Activated naive CD8-positive, alpha-beta T cell treated with anti-CD3 and anti-CD28 coated beads for 36 hours (primary cell): ENCODE data around the gene GOLT1A. TPM values are rescaled to one million over a fixed set of nuclear protein-coding genes. Genes with fewer than 3 reads are reported as not detected.

ENCODE experiments used
- DNase-seq: peaks from one replicate; pipeline ENCODE4 v3.0.0; 2021
- H3K27ac Mint-ChIP-seq: one replicate; pipeline ENCODE4 v1.8.0; 2022; ENCODE audit warnings: mild to moderate bottlenecking, moderate library complexity, mixed read lengths
- H3K27me3 Mint-ChIP-seq: one replicate; pipeline ENCODE4 v1.8.0; 2022; ENCODE audit warnings: mild to moderate bottlenecking, mixed read lengths
- H3K36me3 Mint-ChIP-seq: one replicate; pipeline ENCODE4 v1.8.0; 2021; ENCODE audit warnings: mild to moderate bottlenecking, mixed read lengths
- H3K4me1 Mint-ChIP-seq: one replicate; pipeline ENCODE4 v1.8.0; 2021; ENCODE audit warnings: mixed read lengths
- H3K4me3 Mint-ChIP-seq: one replicate; pipeline ENCODE4 v1.8.0; 2022; ENCODE audit warnings: mild to moderate bottlenecking, moderate library complexity, mixed read lengths
- H3K9me3 Mint-ChIP-seq: one replicate; pipeline ENCODE4 v1.8.0; 2022; ENCODE audit warnings: mixed read lengths
- total RNA-seq, 2 experiments: library from RNA; stranded (reverse); gene quantifications; one replicate each; pipeline ENCODE4 v1.2.3, GENCODE V29; 2021

Gene GOLT1A
- total RNA-seq, 2 experiments from 2014 or later = 0.33 TPM; not detected in 1

GRCh38 chr1:204172404-204173029, 41.3 kb downstream of the GOLT1A start:
- Mint-ChIP-seq H3K27ac (no peak overlapping the region), H3K9me3 (peaks cover 30% of the 10 kb centered on the region), H3K27me3 (no peaks in the 10 kb centered on the region), H3K4me1 (no peaks in the 10 kb centered on the region), H3K4me3 (no peak overlapping the region), H3K36me3 (no peaks in the 10 kb centered on the region)
- DNase-seq = no peak

- Mint-ChIP-seq H3K36me3 (no peaks in the 10 kb centered on the region), H3K27me3 (no peaks in the 10 kb centered on the region), H3K4me1 (no peaks in the 10 kb centered on the region), H3K9me3 (peaks cover 32% of the 10 kb centered on the region), H3K27ac (no peak overlapping the region), H3K4me3 (no peak overlapping the region)
- no peak for DNase-seq
These were observed 42.0 kb downstream of the GOLT1A start for GRCh38 chr1:204171751-204172178.

- no peak overlapping the region for H3K4me3 Mint-ChIP-seq
- H3K27me3 Mint-ChIP-seq = no peaks in the 10 kb centered on the region
- peaks cover 32% of the 10 kb centered on the region for H3K9me3 Mint-ChIP-seq
- no peaks in the 10 kb centered on the region for H3K4me1 Mint-ChIP-seq
- no peak overlapping the region for H3K27ac Mint-ChIP-seq
- no peak for DNase-seq
- H3K36me3 Mint-ChIP-seq = no peaks in the 10 kb centered on the region
These were observed 43.2 kb downstream of the GOLT1A start for GRCh38 chr1:204170494-204171155.

- Mint-ChIP-seq H3K9me3 (peaks cover 32% of the 10 kb centered on the region), H3K27ac (no peak overlapping the region), H3K4me3 (no peak overlapping the region), H3K4me1 (no peaks in the 10 kb centered on the region), H3K36me3 (no peaks in the 10 kb centered on the region), H3K27me3 (peaks cover 6% of the 10 kb centered on the region)
- DNase-seq = no peak
These were observed 43.9 kb downstream of the GOLT1A start for GRCh38 chr1:204169858-204170257.

- DNase-seq = no peak
These were observed 46.1 kb downstream of the GOLT1A start for GRCh38 chr1:204167730-204168129.

GRCh38 chr1:204166219-204166618, 47.6 kb downstream of the GOLT1A start, which contains the start of gene REN:
Gene REN (minus strand): TSS chr1:204166337. CDS start chr1:204166293, 44 bp downstream.
- peaks cover 2% of the 10 kb centered on the region for H3K4me1 Mint-ChIP-seq

More at GRCh38 chr1:204167730-204168129, 46.1 kb downstream of the GOLT1A start:
- Mint-ChIP-seq H3K36me3 (no peaks in the 10 kb centered on the region), H3K27me3 (peaks cover 7% of the 10 kb centered on the region), H3K4me1 (no peaks in the 10 kb centered on the region), H3K4me3 (no peak overlapping the region), H3K9me3 (peaks cover 30% of the 10 kb centered on the region), H3K27ac (no peak overlapping the region)

GRCh38 chr1:204162494-204163074, 51.2 kb downstream of the GOLT1A start:
- Mint-ChIP-seq H3K36me3 (no peaks in the 10 kb centered on the region), H3K27ac (no peak overlapping the region), H3K9me3 (peaks cover 3% of the 10 kb centered on the region), H3K4me1 (peaks cover 2% of the 10 kb centered on the region), H3K27me3 (peaks cover 10% of the 10 kb centered on the region), H3K4me3 (no peak overlapping the region)
- DNase-seq = peak; percentile 76

More at GRCh38 chr1:204166219-204166618, 47.6 kb downstream of the GOLT1A start, which contains the start of gene REN:
- Mint-ChIP-seq H3K27ac (no peak within 1 kb of the TSS), H3K9me3 (peaks cover 20% of the 10 kb centered on the region), H3K36me3 (no peaks in the 10 kb centered on the region), H3K27me3 (peaks cover 10% of the 10 kb centered on the region), H3K4me3 (no peak within 1 kb of the TSS)
- no peak for DNase-seq

- no peaks in the 10 kb centered on the region for H3K9me3 Mint-ChIP-seq
- peaks cover 10% of the 10 kb centered on the region for H3K27me3 Mint-ChIP-seq
- DNase-seq = no peak
- peaks cover 2% of the 10 kb centered on the region for H3K4me1 Mint-ChIP-seq
- H3K4me3 Mint-ChIP-seq = no peak overlapping the region
- H3K27ac Mint-ChIP-seq = no peak overlapping the region
- no peaks in the 10 kb centered on the region for H3K36me3 Mint-ChIP-seq
These were observed 51.9 kb downstream of the GOLT1A start for GRCh38 chr1:204161609-204162493.

GRCh38 chr1:204157962-204158361, 55.8 kb downstream of the GOLT1A start:
- Mint-ChIP-seq H3K4me3 (no peak overlapping the region), H3K27ac (no peak overlapping the region), H3K9me3 (no peaks in the 10 kb centered on the region), H3K4me1 (peaks cover 2% of the 10 kb centered on the region), H3K27me3 (peaks cover 3% of the 10 kb centered on the region), H3K36me3 (no peaks in the 10 kb centered on the region)
- no peak for DNase-seq

- no peaks in the 10 kb centered on the region for H3K9me3 Mint-ChIP-seq
- H3K4me3 Mint-ChIP-seq = no peak overlapping the region
- no peaks in the 10 kb centered on the region for H3K4me1 Mint-ChIP-seq
- no peaks in the 10 kb centered on the region for H3K36me3 Mint-ChIP-seq
- no peak overlapping the region for H3K27ac Mint-ChIP-seq
- no peak for DNase-seq
- H3K27me3 Mint-ChIP-seq = no peaks in the 10 kb centered on the region
These were observed 57.9 kb downstream of the GOLT1A start for GRCh38 chr1:204155881-204156280.

- no peaks in the 10 kb centered on the region for H3K4me1 Mint-ChIP-seq
- DNase-seq = no peak
- H3K9me3 Mint-ChIP-seq = no peaks in the 10 kb centered on the region
- no peaks in the 10 kb centered on the region for H3K36me3 Mint-ChIP-seq
- no peak overlapping the region for H3K27ac Mint-ChIP-seq
- H3K4me3 Mint-ChIP-seq = no peak overlapping the region
- peaks cover 5% of the 10 kb centered on the region for H3K27me3 Mint-ChIP-seq
These were observed 59.1 kb downstream of the GOLT1A start for GRCh38 chr1:204154568-204155255.

GRCh38 chr1:204153667-204154066, 60.1 kb downstream of the GOLT1A start:
- Mint-ChIP-seq H3K27me3 (peaks cover 5% of the 10 kb centered on the region), H3K27ac (no peak overlapping the region), H3K36me3 (no peaks in the 10 kb centered on the region), H3K9me3 (no peaks in the 10 kb centered on the region), H3K4me3 (no peak overlapping the region), H3K4me1 (no peaks in the 10 kb centered on the region)
- DNase-seq = no peak

GRCh38 chr1:204152310-204153044, 61.3 kb downstream of the GOLT1A start:
- Mint-ChIP-seq H3K27ac (no peak overlapping the region), H3K4me3 (peak overlapping the region; percentile 68), H3K27me3 (peaks cover 5% of the 10 kb centered on the region), H3K36me3 (no peaks in the 10 kb centered on the region), H3K4me1 (no peaks in the 10 kb centered on the region), H3K9me3 (no peaks in the 10 kb centered on the region)
- DNase-seq = no peak
